Muscle of leg (tissue), 11 donors: ENCODE results near the gene OTOS. TPM values are rescaled to one million over a fixed set of nuclear protein-coding genes. Genes with fewer than 3 reads are reported as not detected.

Experiments
- DNase-seq: peaks from one replicate; pipeline ENCODE4 v3.0.0; 2013
- H3K27ac ChIP-seq: one replicate; pipeline ENCODE4 v1.5.1; 2013; ENCODE audit warnings: mild to moderate bottlenecking, low read length, control low read depth
- H3K27me3 ChIP-seq: one replicate; pipeline ENCODE4 v1.6.1; 2013; ENCODE audit warnings: low read length; ENCODE audit not compliant: control insufficient read depth, insufficient read depth
- H3K36me3 ChIP-seq: one replicate; pipeline ENCODE4 v1.6.1; 2013; ENCODE audit warnings: low read length; ENCODE audit not compliant: control insufficient read depth, insufficient read depth
- H3K4me1 ChIP-seq: one replicate; pipeline ENCODE4 v1.6.1; 2013; ENCODE audit warnings: low read length; ENCODE audit not compliant: control insufficient read depth, insufficient read depth
- H3K4me3 ChIP-seq: one replicate; pipeline ENCODE4 v1.5.1; 2013; ENCODE audit warnings: low read length, control low read depth
- H3K9me3 ChIP-seq: replicated peaks from 2 replicates; pipeline ENCODE4 v1.6.1; 2013; ENCODE audit warnings: low read depth, low read length; ENCODE audit not compliant: control insufficient read depth
- WGBS: methylation state at CpG from one replicate; pipeline ENCODE4 v1.1.5; 2013; ENCODE audit warnings: missing lambda C conversion rate; ENCODE audit not compliant: insufficient coverage; 5-methylcytosine and 5-hydroxymethylcytosine counted together
- polyA plus RNA-seq, 8 donors: library from polyadenylated mRNA; unstranded; fragments of 120-200 nt; gene quantifications; one replicate each; pipeline versions ENCODE4 v1.2.1 to v1.2.3, GENCODE V29; 2013; ENCODE audit warnings: inconsistent platforms in 1 of 8, low replicate concordance in 1 of 8; ENCODE audit not compliant: insufficient read length in 8 of 8, insufficient read depth in 1 of 8
- total RNA-seq: library from RNA; stranded (reverse); fragments of 120-200 nt; gene quantifications from one replicate; pipeline ENCODE4 v1.2.4, GENCODE V29; 2013

Gene OTOS
- total and polyA plus RNA-seq, 9 donors = not detected

- peaks cover 4% of the 10 kb centered on the region for H3K27me3 ChIP-seq
- 100% methylated on average over 1 of the region's 5 CpGs for WGBS
- DNase-seq = no peak
Observed at GRCh38 chr2:240162032-240162431, 21.6 kb upstream of the OTOS start.

GRCh38 chr2:240161087-240161750 lies 20.8 kb upstream of the OTOS start:
- no peaks in the 10 kb centered on the region for H3K9me3 ChIP-seq
- 82% methylated on average over 19 of the region's 21 CpGs for WGBS
- H3K36me3 ChIP-seq = no peaks in the 10 kb centered on the region
- no peak for DNase-seq
- peaks cover 4% of the 10 kb centered on the region for H3K27me3 ChIP-seq
- no peak overlapping the region for H3K27ac ChIP-seq
- no peak overlapping the region for H3K4me3 ChIP-seq
- no peaks in the 10 kb centered on the region for H3K4me1 ChIP-seq

More at GRCh38 chr2:240162032-240162431, 21.6 kb upstream of the OTOS start:
- no peaks in the 10 kb centered on the region for H3K9me3 ChIP-seq
- no peak overlapping the region for H3K4me3 ChIP-seq
- no peaks in the 10 kb centered on the region for H3K4me1 ChIP-seq
- no peak overlapping the region for H3K27ac ChIP-seq
- H3K36me3 ChIP-seq = no peaks in the 10 kb centered on the region

- WGBS = 90% methylated on average over 18 of the region's 18 CpGs
- H3K4me1 ChIP-seq = peaks cover under 1% of the 10 kb centered on the region
- H3K9me3 ChIP-seq = no peaks in the 10 kb centered on the region
- H3K27ac ChIP-seq = no peak overlapping the region
- H3K27me3 ChIP-seq = peaks cover 3% of the 10 kb centered on the region
- no peak overlapping the region for H3K4me3 ChIP-seq
- no peak for DNase-seq
- no peaks in the 10 kb centered on the region for H3K36me3 ChIP-seq
Observed at GRCh38 chr2:240160291-240161086, 20.0 kb upstream of the OTOS start.

- DNase-seq = no peak
- Histone ChIP-seq H3K4me1 (peaks cover 6% of the 10 kb centered on the region), H3K9me3 (no peaks in the 10 kb centered on the region), H3K4me3 (no peak overlapping the region), H3K27ac (no peak overlapping the region), H3K36me3 (no peaks in the 10 kb centered on the region), H3K27me3 (peaks cover 3% of the 10 kb centered on the region)
- 71% methylated on average over 16 of the region's 21 CpGs for WGBS
Observed at GRCh38 chr2:240159251-240159839, 18.9 kb upstream of the OTOS start.

GRCh38 chr2:240157147-240157470 lies 16.7 kb upstream of the OTOS start:
- no peak for DNase-seq
- Histone ChIP-seq H3K27me3 (peaks cover 4% of the 10 kb centered on the region), H3K27ac (no peak overlapping the region), H3K4me1 (peaks cover 6% of the 10 kb centered on the region), H3K4me3 (no peak overlapping the region), H3K36me3 (no peaks in the 10 kb centered on the region), H3K9me3 (no peaks in the 10 kb centered on the region)
- WGBS = 77% methylated on average over 2 of the region's 5 CpGs

GRCh38 chr2:240156435-240157146 lies 16.1 kb upstream of the OTOS start:
- no peaks in the 10 kb centered on the region for H3K36me3 ChIP-seq
- WGBS = 75% methylated on average over 28 of the region's 29 CpGs
- H3K4me3 ChIP-seq = no peak overlapping the region
- peaks cover 6% of the 10 kb centered on the region for H3K4me1 ChIP-seq
- no peaks in the 10 kb centered on the region for H3K9me3 ChIP-seq
- DNase-seq = no peak
- H3K27ac ChIP-seq = no peak overlapping the region
- peaks cover 7% of the 10 kb centered on the region for H3K27me3 ChIP-seq

- no peak for DNase-seq
- peaks cover 7% of the 10 kb centered on the region for H3K27me3 ChIP-seq
- whole genome bisulfite sequencing = 67% methylated on average over 6 of the region's 13 CpGs
Observed at GRCh38 chr2:240155745-240156390, 15.4 kb upstream of the OTOS start.

GRCh38 chr2:240155048-240155744 lies 14.7 kb upstream of the OTOS start:
- DNase-seq = no peak
- peaks cover 6% of the 10 kb centered on the region for H3K4me1 ChIP-seq
- no peaks in the 10 kb centered on the region for H3K36me3 ChIP-seq
- WGBS = 55% methylated on average over 12 of the region's 17 CpGs
- peaks cover 7% of the 10 kb centered on the region for H3K27me3 ChIP-seq
- no peaks in the 10 kb centered on the region for H3K9me3 ChIP-seq
- H3K27ac ChIP-seq = no peak overlapping the region
- no peak overlapping the region for H3K4me3 ChIP-seq

More at GRCh38 chr2:240155745-240156390, 15.4 kb upstream of the OTOS start:
- Histone ChIP-seq H3K36me3 (no peaks in the 10 kb centered on the region), H3K4me3 (no peak overlapping the region), H3K9me3 (no peaks in the 10 kb centered on the region), H3K27ac (no peak overlapping the region), H3K4me1 (peaks cover 6% of the 10 kb centered on the region)

- H3K4me3 ChIP-seq = no peak overlapping the region
- no peaks in the 10 kb centered on the region for H3K36me3 ChIP-seq
- peaks cover 7% of the 10 kb centered on the region for H3K27me3 ChIP-seq
- no peak overlapping the region for H3K27ac ChIP-seq
- peaks cover 6% of the 10 kb centered on the region for H3K4me1 ChIP-seq
- WGBS = 67% methylated on average over 7 of the region's 8 CpGs
- no peaks in the 10 kb centered on the region for H3K9me3 ChIP-seq
- DNase-seq = no peak
Observed at GRCh38 chr2:240154606-240155005, 14.1 kb upstream of the OTOS start.
